Sigmoid colon (tissue), 7 donors: ENCODE results near the gene SDC1. TPM values are rescaled to one million over a fixed set of nuclear protein-coding genes. Genes with fewer than 3 reads are reported as not detected.
A peak's percentile ranks its signal among the peaks of the same experiment; 100 is the strongest.

Experiments
- DNase-seq: peaks from one replicate; pipeline ENCODE4 v3.0.0-alpha.2; 2019
- H3K27ac ChIP-seq, 4 donors: fragments of 200-600 bp; sonication (generic); one replicate each; pipeline ENCODE4 v1.5.1; 2016 to 2019; ENCODE audit warnings: mild to moderate bottlenecking in 1 of 4
- H3K27me3 ChIP-seq, 3 donors: fragments of 200-600 bp; sonication (generic); one replicate each; pipeline ENCODE4 v1.5.1; 2019; ENCODE audit warnings: mild to moderate bottlenecking in 1 of 3
- H3K36me3 ChIP-seq, 4 donors: fragments of 200-600 bp; sonication (generic); one replicate each; pipeline ENCODE4 v1.5.1; 2016 to 2019
- H3K4me1 ChIP-seq, 4 donors: fragments of 200-600 bp; sonication (generic); one replicate each; pipeline ENCODE4 v1.5.1; 2017 to 2019
- H3K4me3 ChIP-seq, 4 donors: fragments of 200-600 bp; sonication (generic); one replicate each; pipeline ENCODE4 v1.5.1; 2017 to 2019; ENCODE audit warnings: mild to moderate bottlenecking in 2 of 4, moderate library complexity in 1 of 4
- H3K9me3 ChIP-seq, 4 donors: fragments of 200-600 bp in 3 of 4; sonication (generic) in 3 of 4; one replicate each; pipeline versions ENCODE4 v1.5.1 to v1.6.1; 2013 to 2019
- CTCF ChIP-seq, 4 experiments: fragments of 450-650 bp in 3 of 4; fragments of 200-600 bp in 1 of 4; IDR thresholded peaks; one replicate each; pipeline ENCODE4 v1.5.1; 2016 to 2019; ENCODE audit warnings: antibody characterized with exemption in 4 of 4, mild to moderate bottlenecking in 3 of 4, moderate library complexity in 2 of 4
- EP300 ChIP-seq, 4 donors: sonication (generic); formaldehyde crosslinking; IDR thresholded peaks; one replicate each; pipeline ENCODE4 v1.6.1; 2017; ENCODE audit warnings: antibody characterized with exemption in 4 of 4
- POLR2A ChIP-seq, 2 donors: fragments of 450-650 bp; IDR thresholded peaks; one replicate each; pipeline ENCODE4 v1.6.1; 2016; ENCODE audit warnings: antibody characterized with exemption in 2 of 2, mild to moderate bottlenecking in 2 of 2, moderate library complexity in 2 of 2
- POLR2AphosphoS5 ChIP-seq, 4 donors: sonication (generic); formaldehyde crosslinking; IDR thresholded peaks; one replicate each; pipeline ENCODE4 v1.6.1; 2017; ENCODE audit warnings: antibody characterized with exemption in 4 of 4
- WGBS, 2 donors: extraction: QIAGEN DNeasy Blood & Tissue Kit; methylation state at CpG; one replicate each; pipeline ENCODE4 v1.1.7; 2013; 5-methylcytosine and 5-hydroxymethylcytosine counted together
- intact Hi-C: fragments of 100-400 bp; cut with DNase I; formaldehyde crosslinking; loops from one replicate; pipeline ENCODE4 v1.15.1; 2023
- polyA plus RNA-seq, 3 donors: library from polyadenylated mRNA; stranded (reverse); fragments of 200-250 nt; gene quantifications; one replicate each; pipeline ENCODE4 v1.2.3, GENCODE V29; 2013
- total RNA-seq, 4 donors: library from RNA; depleted of rRNA; stranded (reverse); fragments of >200 nt; gene quantifications; one replicate each; pipeline ENCODE4 v1.1.0, GENCODE V29; 2016
- donor health status: healthy with polysubstance abuse.
- donor health status: Bipolar disorder and iron deficiency.
- donor health status: healthy.

Gene SDC1
- total and polyA plus RNA-seq, 7 donors: 0.33 to 104 (median 8.0) TPM; not detected in 1

GRCh38 chr2:20182241-20182931, 42.5 kb downstream of the SDC1 start:
- no peaks in the 10 kb centered on the region for H3K9me3 ChIP-seq
- TF ChIP-seq EP300 (IDR thresholded peaks at IDR 0.05): no peak
- DNase-seq: peak; percentile 45
- H3K36me3 ChIP-seq: no peaks in the 10 kb centered on the region
- WGBS, 2 donors: 82 to 90% methylated on average over 16 of the region's 16 CpGs
- no peak overlapping the region for H3K4me3 ChIP-seq
- intact Hi-C loops: no loop called here
- no peak overlapping the region for H3K27ac ChIP-seq
- no peaks in the 10 kb centered on the region for H3K27me3 ChIP-seq
- no peaks in the 10 kb centered on the region for H3K4me1 ChIP-seq

- H3K4me1 ChIP-seq: no peaks in the 10 kb centered on the region
- no peak overlapping the region for H3K4me3 ChIP-seq
- H3K36me3 ChIP-seq: no peaks in the 10 kb centered on the region
- DNase-seq: peak; percentile 34
- intact Hi-C loops: no loop called here
- no peak overlapping the region for H3K27ac ChIP-seq
- H3K9me3 ChIP-seq: no peaks in the 10 kb centered on the region
- TF ChIP-seq EP300 (IDR thresholded peaks at IDR 0.05) (no peak), POLR2AphosphoS5 (IDR thresholded peaks at IDR 0.05) (no peak), CTCF (IDR thresholded peaks at IDR 0.05) (no peak), POLR2A (IDR thresholded peaks at IDR 0.05) (no peak)
- H3K27me3 ChIP-seq: no peaks in the 10 kb centered on the region
- WGBS, 2 donors: 92 to 94% methylated on average over 7 of the region's 7 CpGs
These were observed 43.2 kb downstream of the SDC1 start for GRCh38 chr2:20181761-20182160.

DNA sequence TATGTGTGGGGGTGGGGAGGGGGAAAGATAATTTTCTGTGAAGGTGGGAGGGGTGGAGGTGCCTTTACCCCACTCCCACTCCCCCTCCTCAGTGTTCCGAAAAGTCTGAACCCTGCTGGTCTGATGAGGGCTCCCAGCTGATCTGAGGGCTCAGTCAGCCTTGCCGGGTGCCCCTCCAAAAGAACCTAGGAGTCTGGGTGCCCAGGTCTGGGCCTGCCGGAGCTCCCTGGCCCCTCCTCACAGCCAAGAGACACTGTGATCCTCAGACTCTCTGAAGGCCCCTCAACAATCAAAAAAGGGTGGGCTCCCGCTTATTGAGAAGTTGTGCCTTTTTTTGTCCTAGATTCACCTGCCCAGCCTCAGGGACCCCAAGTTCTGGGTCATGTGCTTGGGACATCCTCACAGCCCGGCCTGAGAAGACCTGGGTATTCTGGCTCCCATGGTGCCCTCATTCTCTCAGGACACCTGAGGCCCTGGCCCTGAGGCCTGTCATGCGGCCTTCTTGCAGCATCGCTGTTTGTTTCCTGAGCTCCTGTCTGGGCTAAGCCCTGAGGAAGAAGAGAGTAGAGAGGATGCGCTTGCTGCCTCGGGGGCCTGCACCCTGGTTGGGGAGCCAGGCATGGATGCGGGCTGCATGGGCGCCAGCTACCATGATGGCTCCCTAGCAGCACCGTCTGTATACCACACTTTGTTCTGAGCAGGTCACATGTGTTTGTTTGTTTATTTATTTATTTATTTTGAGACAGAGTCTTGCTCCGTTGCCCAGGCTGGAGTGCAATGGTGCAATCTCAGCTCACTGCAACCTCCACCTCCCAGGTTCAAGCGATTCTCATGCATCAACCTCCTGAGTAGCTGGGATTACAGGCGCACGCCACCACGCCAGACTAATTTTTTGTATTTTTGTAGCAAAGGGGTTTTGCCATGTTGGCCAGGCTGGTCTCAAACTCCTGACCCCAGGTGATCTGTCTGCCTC, 44.0 kb downstream of the SDC1 start:
- Histone ChIP-seq H3K9me3 (no peaks in the 10 kb centered on the region), H3K27me3 (no peaks in the 10 kb centered on the region), H3K36me3 (no peaks in the 10 kb centered on the region), H3K4me1 (no peaks in the 10 kb centered on the region), H3K27ac (no peak overlapping the region), H3K4me3 (no peak overlapping the region)
- WGBS, 2 donors: 95% methylated on average over 17 of the region's 17 CpGs
- no peak for TF ChIP-seq EP300 (IDR thresholded peaks at IDR 0.05)
- TF ChIP-seq POLR2A (IDR thresholded peaks at IDR 0.05): no peak
- TF ChIP-seq CTCF (IDR thresholded peaks at IDR 0.05): no peak
- no peak for TF ChIP-seq POLR2AphosphoS5 (IDR thresholded peaks at IDR 0.05)
- DNase-seq: peak; percentile 32
- intact Hi-C loops: no loop called here

DNA sequence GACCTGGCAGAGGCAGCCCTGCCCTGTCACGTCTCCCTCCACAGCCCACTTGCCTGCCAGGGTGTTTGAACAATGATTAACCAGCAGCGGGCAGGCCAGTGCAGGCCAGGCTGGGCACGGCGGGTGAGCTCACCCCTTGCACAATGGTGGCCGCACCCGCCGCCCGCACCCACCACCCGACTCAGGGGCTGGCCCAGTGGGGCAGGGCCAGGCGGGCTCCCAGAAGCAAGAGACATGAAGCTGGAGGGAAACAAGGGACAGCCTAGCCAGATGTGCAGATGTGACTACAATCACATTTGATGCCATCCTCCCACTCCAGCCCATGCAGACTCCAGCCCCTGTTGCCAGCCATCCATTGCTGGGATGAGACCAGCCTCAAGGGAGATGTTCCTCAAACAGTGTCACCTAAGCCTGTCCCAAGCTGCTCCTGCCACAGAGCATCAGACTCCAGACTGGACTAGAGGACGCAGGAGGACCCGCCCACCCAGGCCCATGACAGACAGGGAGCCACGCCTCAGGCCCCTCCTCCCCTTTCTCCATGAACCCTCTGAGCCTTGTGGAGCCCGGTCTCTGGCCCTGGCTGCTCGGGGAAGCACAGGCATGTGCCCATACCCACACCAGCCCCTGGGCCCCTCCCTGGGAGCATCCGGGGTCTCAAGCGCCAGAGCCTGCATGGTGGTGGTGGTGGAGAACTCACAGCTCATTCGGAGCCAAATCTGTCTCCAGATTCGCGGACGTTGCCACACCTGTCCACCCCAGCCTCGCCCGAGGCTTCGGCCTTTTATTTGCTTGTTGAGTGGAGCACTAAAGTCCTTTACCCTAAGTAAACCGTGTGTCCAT, 45.0 kb downstream of the SDC1 start:
- no peak overlapping the region for H3K4me3 ChIP-seq
- peak; percentile 52 for DNase-seq
- no peak overlapping the region for H3K27ac ChIP-seq
- no peaks in the 10 kb centered on the region for H3K27me3 ChIP-seq
- TF ChIP-seq EP300 (IDR thresholded peaks at IDR 0.05): no peak
- peak in 1 of 2 donors; percentile 6 for TF ChIP-seq POLR2A (IDR thresholded peaks at IDR 0.05)
- H3K9me3 ChIP-seq: no peaks in the 10 kb centered on the region
- H3K4me1 ChIP-seq: no peaks in the 10 kb centered on the region
- no peaks in the 10 kb centered on the region for H3K36me3 ChIP-seq
- intact Hi-C loops: no loop called here
- 12 to 69% methylated on average over 25 of the region's 25 CpGs for WGBS, 2 donors

DNA sequence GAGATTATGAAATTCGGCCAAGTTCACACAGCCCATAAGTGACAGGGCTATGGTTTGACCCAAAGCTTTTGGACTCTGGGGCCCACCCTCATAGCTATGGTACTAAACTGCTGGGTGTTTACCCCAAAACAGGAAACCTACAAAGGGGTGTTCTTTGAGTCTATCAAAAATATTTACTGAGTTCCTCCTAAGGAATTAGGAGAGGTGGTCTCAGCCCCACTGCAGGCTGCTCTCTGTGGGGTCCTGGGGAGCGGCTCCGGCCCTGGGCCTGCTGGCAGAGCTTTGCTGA, 45.5 kb downstream of the SDC1 start:
- no peaks in the 10 kb centered on the region for H3K36me3 ChIP-seq
- H3K27me3 ChIP-seq: no peaks in the 10 kb centered on the region
- H3K9me3 ChIP-seq: no peaks in the 10 kb centered on the region
- no peaks in the 10 kb centered on the region for H3K4me1 ChIP-seq
- H3K27ac ChIP-seq: no peak overlapping the region
- DNase-seq: no peak
- intact Hi-C loops: no loop called here
- 18 to 66% methylated on average over 3 of the region's 3 CpGs for WGBS, 2 donors
- H3K4me3 ChIP-seq: no peak overlapping the region
- TF ChIP-seq EP300 (IDR thresholded peaks at IDR 0.05): no peak
- TF ChIP-seq POLR2A (IDR thresholded peaks at IDR 0.05): no peak
- TF ChIP-seq CTCF (IDR thresholded peaks at IDR 0.05): no peak
- no peak for TF ChIP-seq POLR2AphosphoS5 (IDR thresholded peaks at IDR 0.05)
